ENCODE measurements around the gene KIF26B.

The KIF26B gene

DNA sequence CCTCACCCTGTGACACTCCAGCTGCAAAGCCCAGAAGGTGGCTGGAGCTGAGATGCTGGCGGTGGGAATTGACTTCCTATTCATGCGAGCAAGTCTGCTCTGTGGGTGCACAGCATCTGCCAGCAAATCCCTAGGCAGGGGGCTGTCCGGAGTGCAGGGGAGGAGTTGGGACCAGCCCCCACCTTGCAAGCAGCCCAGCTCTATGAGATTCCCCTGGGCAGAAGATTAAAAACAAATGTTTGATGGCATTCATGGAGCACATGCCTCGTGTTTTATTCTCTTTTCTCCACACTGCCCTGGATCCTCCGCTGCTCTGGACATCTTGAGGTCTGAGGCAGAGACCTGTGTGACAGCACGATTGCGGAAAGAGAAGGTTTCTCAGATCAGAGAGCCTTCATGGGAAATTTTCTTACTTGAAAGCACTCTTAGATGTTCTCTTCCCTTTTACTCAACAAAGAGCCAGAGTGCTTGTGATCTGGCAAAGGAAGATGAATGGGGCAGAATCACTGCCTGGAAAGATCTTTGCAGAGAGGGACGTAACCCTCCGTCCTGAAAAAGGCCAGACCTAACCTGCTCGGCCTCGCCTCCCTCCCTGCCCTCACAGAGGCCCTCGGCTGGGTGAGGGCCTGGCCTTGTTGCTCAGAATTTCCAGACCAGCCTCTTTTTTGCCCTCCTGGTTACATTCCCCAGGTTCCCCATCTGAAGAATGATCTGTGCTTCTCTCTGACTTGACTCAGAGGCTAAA is 597.1 kb downstream of the KIF26B start:
- DNase-seq (ENCODE audit: low read depth): no peak

DNA sequence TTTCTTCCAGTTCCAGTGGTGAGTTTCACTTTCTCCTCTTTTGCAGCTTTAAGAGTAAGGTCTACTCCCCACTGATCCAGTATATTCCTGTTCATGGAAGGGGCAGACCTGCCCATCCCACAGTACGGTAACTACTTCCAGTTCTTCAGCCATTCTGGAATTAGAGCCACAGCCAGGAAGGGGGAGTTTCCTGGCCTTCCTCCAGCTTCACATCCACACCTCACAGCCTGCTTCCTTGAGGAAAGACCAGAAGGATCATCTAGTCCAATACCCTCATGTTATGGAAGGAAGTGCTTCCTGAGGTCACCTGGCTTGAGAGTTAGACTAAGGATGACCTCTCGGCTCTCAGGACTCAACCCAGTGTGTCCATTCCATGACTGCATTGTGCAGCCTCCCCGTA is 597.8 kb downstream of the KIF26B start:
- no peak for DNase-seq (ENCODE audit: low read depth)

DNA sequence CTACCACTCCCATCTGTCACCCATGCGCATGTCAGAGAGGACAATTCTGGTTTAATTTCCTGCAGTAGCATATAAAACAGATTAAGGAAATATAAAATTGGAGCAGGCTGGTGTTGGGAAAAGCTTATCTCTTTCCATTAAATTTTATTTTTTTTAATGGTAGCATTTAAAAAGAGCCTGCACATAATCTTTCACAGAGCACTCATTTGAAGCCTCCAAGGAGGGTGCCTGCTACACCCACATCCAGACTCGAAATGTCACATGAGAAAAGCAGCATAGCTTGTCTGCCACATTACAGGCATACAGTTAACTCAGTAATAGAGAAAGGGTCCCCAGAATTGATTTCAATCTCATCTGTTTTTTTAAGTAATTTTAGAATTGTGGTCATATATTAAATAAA is 599.0 kb downstream of the KIF26B start:
- no peak for DNase-seq (ENCODE audit: low read depth)

DNA sequence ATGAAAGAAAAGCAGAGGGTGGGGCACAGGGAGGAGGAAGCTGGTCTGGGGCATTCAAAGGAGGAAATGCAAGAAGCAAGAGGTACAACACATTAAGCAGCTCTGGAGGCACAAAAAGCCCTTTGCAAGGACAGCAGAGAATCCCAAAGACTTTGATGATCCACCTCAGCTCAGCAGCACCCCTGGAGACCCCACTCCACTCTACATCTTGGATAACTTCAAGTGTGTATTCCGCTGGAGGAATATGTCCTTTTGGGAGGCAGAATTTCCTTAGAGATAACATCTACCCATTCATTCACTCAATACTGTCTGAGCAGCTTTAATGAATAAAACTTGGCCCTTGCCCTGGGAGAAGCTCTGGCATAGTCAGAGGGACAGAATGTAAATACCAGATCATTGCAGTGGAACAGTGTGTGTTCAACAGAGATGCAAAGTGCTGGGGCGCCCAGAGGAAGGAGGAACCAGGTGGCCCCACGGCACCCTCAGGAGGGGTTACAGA is 599.7 kb downstream of the KIF26B start:
- DNase-seq (ENCODE audit: low read depth): no peak
